Neural cell (in vitro differentiated cells): ENCODE measurements around the gene UBC.
"Not testable (repeated sequence)": the region's sequence is repeated elsewhere in the genome, so short reads cannot be mapped to it uniquely, and the experiment has no call there.

Source experiments
- EP300 ChIP-seq: fragments of 450-650 bp; conservative IDR thresholded peaks from 2 replicates; pipeline ENCODE4 v1.6.1; 2014; ENCODE audit warnings: antibody characterized with exemption, mild to moderate bottlenecking, moderate library complexity; ENCODE audit not compliant: poor library complexity, severe bottlenecking
- EZH2 ChIP-seq: fragments of 200-600, 300-800 bp; shearing (Covaris generic), sonication (generic); IDR thresholded peaks from 2 replicates; pipeline ENCODE4 v1.6.1; 2014; ENCODE audit warnings: antibody characterized with exemption, low read length, borderline replicate concordance, mild to moderate bottlenecking; ENCODE audit not compliant: insufficient read depth, poor library complexity, severe bottlenecking
- RAD21 ChIP-seq: fragments of 450-650 bp; conservative IDR thresholded peaks from 2 replicates; pipeline ENCODE4 v1.6.1; 2014; ENCODE audit warnings: antibody characterized with exemption, mild to moderate bottlenecking, moderate library complexity
- TAF1 ChIP-seq: IDR thresholded peaks from 2 replicates; pipeline ENCODE4 v1.6.1; 2012; ENCODE audit warnings: low read depth
- TF ChIP-seq, protein P1 (sequence below): fragments of 450-650 bp; IDR thresholded peaks from 2 replicates; pipeline ENCODE4 v1.5.1; 2014; ENCODE audit warnings: antibody characterized with exemption, mild to moderate bottlenecking, moderate library complexity; ENCODE audit not compliant: poor library complexity, severe bottlenecking
- TF ChIP-seq, protein P2 (sequence below): IDR thresholded peaks from 2 replicates; pipeline ENCODE4 v1.6.1; 2012; ENCODE audit warnings: borderline replicate concordance

DNA sequence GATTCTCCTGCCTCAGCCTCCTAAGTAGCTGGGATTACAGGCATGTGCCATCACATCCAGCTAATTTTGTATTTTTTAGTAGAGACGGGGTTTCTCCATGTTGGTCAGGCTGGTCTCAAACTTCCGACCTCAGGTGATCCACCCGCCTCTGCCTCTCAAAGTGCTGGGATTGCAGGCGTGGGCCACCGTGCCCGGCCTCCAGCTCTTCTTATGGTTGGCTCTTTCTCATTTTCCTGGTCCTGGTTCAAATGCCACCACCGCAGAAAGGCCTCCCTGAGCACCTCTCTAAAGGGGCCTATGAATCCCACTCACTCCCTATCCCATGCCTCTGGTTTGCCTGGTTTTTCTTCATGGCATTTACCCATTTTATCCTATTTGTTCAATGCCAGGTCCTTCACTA, 11.3 kb upstream of the UBC start:
- TF ChIP-seq, protein P1, sequence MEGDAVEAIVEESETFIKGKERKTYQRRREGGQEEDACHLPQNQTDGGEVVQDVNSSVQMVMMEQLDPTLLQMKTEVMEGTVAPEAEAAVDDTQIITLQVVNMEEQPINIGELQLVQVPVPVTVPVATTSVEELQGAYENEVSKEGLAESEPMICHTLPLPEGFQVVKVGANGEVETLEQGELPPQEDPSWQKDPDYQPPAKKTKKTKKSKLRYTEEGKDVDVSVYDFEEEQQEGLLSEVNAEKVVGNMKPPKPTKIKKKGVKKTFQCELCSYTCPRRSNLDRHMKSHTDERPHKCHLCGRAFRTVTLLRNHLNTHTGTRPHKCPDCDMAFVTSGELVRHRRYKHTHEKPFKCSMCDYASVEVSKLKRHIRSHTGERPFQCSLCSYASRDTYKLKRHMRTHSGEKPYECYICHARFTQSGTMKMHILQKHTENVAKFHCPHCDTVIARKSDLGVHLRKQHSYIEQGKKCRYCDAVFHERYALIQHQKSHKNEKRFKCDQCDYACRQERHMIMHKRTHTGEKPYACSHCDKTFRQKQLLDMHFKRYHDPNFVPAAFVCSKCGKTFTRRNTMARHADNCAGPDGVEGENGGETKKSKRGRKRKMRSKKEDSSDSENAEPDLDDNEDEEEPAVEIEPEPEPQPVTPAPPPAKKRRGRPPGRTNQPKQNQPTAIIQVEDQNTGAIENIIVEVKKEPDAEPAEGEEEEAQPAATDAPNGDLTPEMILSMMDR = not testable (repeated sequence)
- TF ChIP-seq RAD21, EP300, EZH2, TAF1: not testable (repeated sequence)
- TF ChIP-seq, protein P2, sequence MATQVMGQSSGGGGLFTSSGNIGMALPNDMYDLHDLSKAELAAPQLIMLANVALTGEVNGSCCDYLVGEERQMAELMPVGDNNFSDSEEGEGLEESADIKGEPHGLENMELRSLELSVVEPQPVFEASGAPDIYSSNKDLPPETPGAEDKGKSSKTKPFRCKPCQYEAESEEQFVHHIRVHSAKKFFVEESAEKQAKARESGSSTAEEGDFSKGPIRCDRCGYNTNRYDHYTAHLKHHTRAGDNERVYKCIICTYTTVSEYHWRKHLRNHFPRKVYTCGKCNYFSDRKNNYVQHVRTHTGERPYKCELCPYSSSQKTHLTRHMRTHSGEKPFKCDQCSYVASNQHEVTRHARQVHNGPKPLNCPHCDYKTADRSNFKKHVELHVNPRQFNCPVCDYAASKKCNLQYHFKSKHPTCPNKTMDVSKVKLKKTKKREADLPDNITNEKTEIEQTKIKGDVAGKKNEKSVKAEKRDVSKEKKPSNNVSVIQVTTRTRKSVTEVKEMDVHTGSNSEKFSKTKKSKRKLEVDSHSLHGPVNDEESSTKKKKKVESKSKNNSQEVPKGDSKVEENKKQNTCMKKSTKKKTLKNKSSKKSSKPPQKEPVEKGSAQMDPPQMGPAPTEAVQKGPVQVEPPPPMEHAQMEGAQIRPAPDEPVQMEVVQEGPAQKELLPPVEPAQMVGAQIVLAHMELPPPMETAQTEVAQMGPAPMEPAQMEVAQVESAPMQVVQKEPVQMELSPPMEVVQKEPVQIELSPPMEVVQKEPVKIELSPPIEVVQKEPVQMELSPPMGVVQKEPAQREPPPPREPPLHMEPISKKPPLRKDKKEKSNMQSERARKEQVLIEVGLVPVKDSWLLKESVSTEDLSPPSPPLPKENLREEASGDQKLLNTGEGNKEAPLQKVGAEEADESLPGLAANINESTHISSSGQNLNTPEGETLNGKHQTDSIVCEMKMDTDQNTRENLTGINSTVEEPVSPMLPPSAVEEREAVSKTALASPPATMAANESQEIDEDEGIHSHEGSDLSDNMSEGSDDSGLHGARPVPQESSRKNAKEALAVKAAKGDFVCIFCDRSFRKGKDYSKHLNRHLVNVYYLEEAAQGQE = not testable (repeated sequence)
